ENCODE measurements around the gene CEP126.

DNA sequence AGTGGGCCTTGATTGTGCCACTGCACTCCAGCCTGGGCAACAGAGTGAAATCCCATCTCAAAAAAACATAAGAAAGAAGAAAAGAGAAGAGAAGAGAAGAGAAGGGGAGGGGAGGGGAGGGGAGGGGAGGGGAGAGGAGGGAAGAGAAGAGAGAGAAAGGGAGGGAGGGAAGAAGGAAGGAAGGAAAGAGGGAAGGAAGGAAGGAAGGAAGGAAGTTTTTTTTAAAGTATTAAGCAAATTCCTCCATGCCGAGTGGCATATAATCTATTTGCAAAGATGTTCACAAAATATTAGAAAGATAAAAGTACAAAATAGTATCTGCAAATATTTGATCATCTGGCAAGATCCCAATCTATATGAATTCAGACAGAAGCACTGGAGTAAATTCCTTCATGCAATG lies 121.9 kb downstream of the CEP126 start:
- TF ChIP-seq, protein P1, sequence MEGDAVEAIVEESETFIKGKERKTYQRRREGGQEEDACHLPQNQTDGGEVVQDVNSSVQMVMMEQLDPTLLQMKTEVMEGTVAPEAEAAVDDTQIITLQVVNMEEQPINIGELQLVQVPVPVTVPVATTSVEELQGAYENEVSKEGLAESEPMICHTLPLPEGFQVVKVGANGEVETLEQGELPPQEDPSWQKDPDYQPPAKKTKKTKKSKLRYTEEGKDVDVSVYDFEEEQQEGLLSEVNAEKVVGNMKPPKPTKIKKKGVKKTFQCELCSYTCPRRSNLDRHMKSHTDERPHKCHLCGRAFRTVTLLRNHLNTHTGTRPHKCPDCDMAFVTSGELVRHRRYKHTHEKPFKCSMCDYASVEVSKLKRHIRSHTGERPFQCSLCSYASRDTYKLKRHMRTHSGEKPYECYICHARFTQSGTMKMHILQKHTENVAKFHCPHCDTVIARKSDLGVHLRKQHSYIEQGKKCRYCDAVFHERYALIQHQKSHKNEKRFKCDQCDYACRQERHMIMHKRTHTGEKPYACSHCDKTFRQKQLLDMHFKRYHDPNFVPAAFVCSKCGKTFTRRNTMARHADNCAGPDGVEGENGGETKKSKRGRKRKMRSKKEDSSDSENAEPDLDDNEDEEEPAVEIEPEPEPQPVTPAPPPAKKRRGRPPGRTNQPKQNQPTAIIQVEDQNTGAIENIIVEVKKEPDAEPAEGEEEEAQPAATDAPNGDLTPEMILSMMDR (IDR thresholded peaks at IDR 0.05), result no peak
- TF ChIP-seq POLR2A (IDR thresholded peaks at IDR 0.05), result no peak

Data from testis (tissue), 2 donors.